K562 (cell line): ENCODE results near the gene FXYD3. TPM values are rescaled to one million over a fixed set of nuclear protein-coding genes. Genes with fewer than 3 reads are reported as not detected.

Experiments used
- DPF2 ChIP-seq: fragments of 450-650 bp; IDR thresholded peaks from 2 replicates; pipeline ENCODE4 v1.6.1; 2016
- GABPB1 ChIP-seq: sonication (generic); formaldehyde crosslinking; IDR thresholded peaks from 2 replicates; pipeline ENCODE4 v1.8.0; 2022; ENCODE audit warnings: mild to moderate bottlenecking, missing genetic modification reagents
- HMGN3 ChIP-seq: IDR thresholded peaks from 2 replicates; pipeline ENCODE4 v1.6.1; 2011; ENCODE audit warnings: borderline replicate concordance, low read depth, mild to moderate bottlenecking, mixed read lengths, low read length; ENCODE audit not compliant: insufficient read length; ENCODE audit errors: extremely low read depth
- NFRKB ChIP-seq: fragments of 450-650 bp; IDR thresholded peaks from 2 replicates; pipeline ENCODE4 v1.6.1; 2016; ENCODE audit warnings: low read depth
- NR2F6 ChIP-seq: fragments of 450-650 bp; formaldehyde crosslinking; IDR thresholded peaks from 2 replicates; pipeline ENCODE4 v1.4.0; 2020; ENCODE audit warnings: mild to moderate bottlenecking
- NRF1 ChIP-seq, 2 experiments: fragments of 450-650 bp; IDR thresholded peaks in 1 of 2; conservative IDR thresholded peaks in 1 of 2; 2 replicates each; pipeline ENCODE4 v1.6.1; 2014; ENCODE audit warnings: mild to moderate bottlenecking in 2 of 2
- RBM25 ChIP-seq: fragments of 200-400 bp; formaldehyde crosslinking; IDR thresholded peaks from 2 replicates; pipeline ENCODE4 v1.6.1; 2018; ENCODE audit warnings: low read length, low read depth, moderate library complexity; ENCODE audit not compliant: severe bottlenecking
- ZNF551 ChIP-seq: fragments of 250-450 bp; sonication (Bioruptor Pico); IDR thresholded peaks from 2 replicates; pipeline ENCODE4 v1.5.0; 2021; ENCODE audit warnings: mild to moderate bottlenecking, moderate library complexity
- polyA plus RNA-seq, 8 experiments: library from polyadenylated mRNA; depleted of rRNA in 4 of 8; stranded (reverse) in 5 of 8; unstranded in 3 of 8; fragments of >200 nt; fragmentation: Nextera tagmentation in 2 of 8; fragmentation: Illumina TruSeq in 1 of 8; extraction: Ambion mirVana in 2 of 8; extraction: Trizol in 1 of 8; gene quantifications; 2 replicates each; pipeline versions ENCODE4 v1.2.1 to v1.2.3, GENCODE V29; 2011 to 2014; ENCODE audit warnings: inconsistent platforms in 1 of 8, missing spikeins in 1 of 8
- total RNA-seq, 7 experiments: library from RNA; depleted of rRNA in 6 of 7; stranded (reverse); fragments of >200 nt in 6 of 7; fragmentation: Illumina TruSeq in 2 of 7; extraction: Trizol in 2 of 7; gene quantifications; 2 replicates each; pipeline versions ENCODE4 v1.2.1 to v1.2.3, GENCODE V29; 2011 to 2021; ENCODE audit warnings: low replicate concordance in 1 of 7
- TF ChIP-seq, protein P1 (sequence below), 2 experiments: fragments of 450-650 bp; formaldehyde crosslinking in 1 of 2; IDR thresholded peaks; 2 replicates each; pipeline versions ENCODE4 v1.4.0 to v1.6.1; 2014 to 2020; ENCODE audit warnings: mild to moderate bottlenecking in 2 of 2, borderline replicate concordance in 1 of 2, low read depth in 1 of 2
- TF ChIP-seq, protein P2 (sequence below): fragments of 450-650 bp; IDR thresholded peaks from 2 replicates; pipeline ENCODE4 v1.6.1; 2016
- TF ChIP-seq, protein P3 (sequence below): conservative IDR thresholded peaks from 2 replicates; pipeline ENCODE4 v1.6.1; 2011; ENCODE audit warnings: low read depth, mild to moderate bottlenecking, low read length; ENCODE audit not compliant: control insufficient read depth
- TF ChIP-seq, protein P4 (sequence below): fragments of 250-450 bp; sonication (Bioruptor Pico); IDR thresholded peaks from 2 replicates; pipeline ENCODE4 v1.6.1; 2021; ENCODE audit warnings: mild to moderate bottlenecking
- TF ChIP-seq, protein P5 (sequence below): fragments of 450-650 bp; IDR thresholded peaks from 2 replicates; pipeline ENCODE4 v1.6.1; 2018; ENCODE audit not compliant: partially characterized antibody

The FXYD3 gene
- total and polyA plus RNA-seq, 9 of the 15 experiments (the other 6 are each of a cell fraction or from before 2014, with no cell fraction given): 0.24 TPM; not detected in 8

DNA sequence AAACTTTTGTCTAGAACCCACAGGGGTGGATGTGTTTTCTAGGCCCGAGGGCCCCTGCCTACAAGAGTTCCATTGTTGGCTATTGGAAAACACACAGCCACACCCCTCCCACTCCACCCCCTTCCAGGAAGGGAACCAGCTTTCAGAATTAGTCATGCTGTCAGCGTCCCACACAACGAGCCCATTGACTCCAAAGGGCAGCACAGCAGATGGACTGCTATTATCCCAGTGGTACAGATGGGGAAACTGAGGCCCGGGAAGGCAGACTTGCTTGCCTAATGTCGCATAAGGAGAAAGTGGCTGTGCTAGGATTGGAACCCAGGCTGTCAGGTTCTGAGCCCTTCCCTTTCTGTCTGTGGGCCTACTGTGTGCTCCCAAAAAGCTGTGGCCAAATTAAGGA lies 8.1 kb upstream of the FXYD3 start (continued):
- TF ChIP-seq, protein P1, sequence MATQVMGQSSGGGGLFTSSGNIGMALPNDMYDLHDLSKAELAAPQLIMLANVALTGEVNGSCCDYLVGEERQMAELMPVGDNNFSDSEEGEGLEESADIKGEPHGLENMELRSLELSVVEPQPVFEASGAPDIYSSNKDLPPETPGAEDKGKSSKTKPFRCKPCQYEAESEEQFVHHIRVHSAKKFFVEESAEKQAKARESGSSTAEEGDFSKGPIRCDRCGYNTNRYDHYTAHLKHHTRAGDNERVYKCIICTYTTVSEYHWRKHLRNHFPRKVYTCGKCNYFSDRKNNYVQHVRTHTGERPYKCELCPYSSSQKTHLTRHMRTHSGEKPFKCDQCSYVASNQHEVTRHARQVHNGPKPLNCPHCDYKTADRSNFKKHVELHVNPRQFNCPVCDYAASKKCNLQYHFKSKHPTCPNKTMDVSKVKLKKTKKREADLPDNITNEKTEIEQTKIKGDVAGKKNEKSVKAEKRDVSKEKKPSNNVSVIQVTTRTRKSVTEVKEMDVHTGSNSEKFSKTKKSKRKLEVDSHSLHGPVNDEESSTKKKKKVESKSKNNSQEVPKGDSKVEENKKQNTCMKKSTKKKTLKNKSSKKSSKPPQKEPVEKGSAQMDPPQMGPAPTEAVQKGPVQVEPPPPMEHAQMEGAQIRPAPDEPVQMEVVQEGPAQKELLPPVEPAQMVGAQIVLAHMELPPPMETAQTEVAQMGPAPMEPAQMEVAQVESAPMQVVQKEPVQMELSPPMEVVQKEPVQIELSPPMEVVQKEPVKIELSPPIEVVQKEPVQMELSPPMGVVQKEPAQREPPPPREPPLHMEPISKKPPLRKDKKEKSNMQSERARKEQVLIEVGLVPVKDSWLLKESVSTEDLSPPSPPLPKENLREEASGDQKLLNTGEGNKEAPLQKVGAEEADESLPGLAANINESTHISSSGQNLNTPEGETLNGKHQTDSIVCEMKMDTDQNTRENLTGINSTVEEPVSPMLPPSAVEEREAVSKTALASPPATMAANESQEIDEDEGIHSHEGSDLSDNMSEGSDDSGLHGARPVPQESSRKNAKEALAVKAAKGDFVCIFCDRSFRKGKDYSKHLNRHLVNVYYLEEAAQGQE (IDR thresholded peaks at IDR 0.05; ENCODE audit: borderline replicate concordance): no peak
- TF ChIP-seq, protein P1 (CRISPR knock-in tag; IDR thresholded peaks at IDR 0.05; ENCODE audit: low read depth): no peak
- TF ChIP-seq, protein P2, sequence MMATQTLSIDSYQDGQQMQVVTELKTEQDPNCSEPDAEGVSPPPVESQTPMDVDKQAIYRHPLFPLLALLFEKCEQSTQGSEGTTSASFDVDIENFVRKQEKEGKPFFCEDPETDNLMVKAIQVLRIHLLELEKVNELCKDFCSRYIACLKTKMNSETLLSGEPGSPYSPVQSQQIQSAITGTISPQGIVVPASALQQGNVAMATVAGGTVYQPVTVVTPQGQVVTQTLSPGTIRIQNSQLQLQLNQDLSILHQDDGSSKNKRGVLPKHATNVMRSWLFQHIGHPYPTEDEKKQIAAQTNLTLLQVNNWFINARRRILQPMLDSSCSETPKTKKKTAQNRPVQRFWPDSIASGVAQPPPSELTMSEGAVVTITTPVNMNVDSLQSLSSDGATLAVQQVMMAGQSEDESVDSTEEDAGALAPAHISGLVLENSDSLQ: peak; percentile 50
- TF ChIP-seq, protein P3, sequence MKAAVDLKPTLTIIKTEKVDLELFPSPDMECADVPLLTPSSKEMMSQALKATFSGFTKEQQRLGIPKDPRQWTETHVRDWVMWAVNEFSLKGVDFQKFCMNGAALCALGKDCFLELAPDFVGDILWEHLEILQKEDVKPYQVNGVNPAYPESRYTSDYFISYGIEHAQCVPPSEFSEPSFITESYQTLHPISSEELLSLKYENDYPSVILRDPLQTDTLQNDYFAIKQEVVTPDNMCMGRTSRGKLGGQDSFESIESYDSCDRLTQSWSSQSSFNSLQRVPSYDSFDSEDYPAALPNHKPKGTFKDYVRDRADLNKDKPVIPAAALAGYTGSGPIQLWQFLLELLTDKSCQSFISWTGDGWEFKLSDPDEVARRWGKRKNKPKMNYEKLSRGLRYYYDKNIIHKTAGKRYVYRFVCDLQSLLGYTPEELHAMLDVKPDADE: no peak
- no peak for TF ChIP-seq HMGN3
- no peak for TF ChIP-seq GABPB1
- no peak for TF ChIP-seq NFRKB
- TF ChIP-seq, protein P4, sequence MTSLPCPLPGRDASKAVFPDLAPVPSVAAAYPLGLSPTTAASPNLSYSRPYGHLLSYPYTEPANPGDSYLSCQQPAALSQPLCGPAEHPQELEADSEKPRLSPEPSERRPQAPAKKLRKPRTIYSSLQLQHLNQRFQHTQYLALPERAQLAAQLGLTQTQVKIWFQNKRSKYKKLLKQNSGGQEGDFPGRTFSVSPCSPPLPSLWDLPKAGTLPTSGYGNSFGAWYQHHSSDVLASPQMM (CRISPR knock-in tag): no peak
- TF ChIP-seq NR2F6 (CRISPR knock-in tag): no peak
- TF ChIP-seq NRF1 (conservative IDR thresholded peaks at IDR 0.05 in 1 of 2, IDR thresholded peaks at IDR 0.05 in 1 of 2): 0 out of 4 replicates have a peak, but pooled peaks of 1 of the 2 experiments have one; percentile 14
- TF ChIP-seq RBM25: peak; percentile 76
- no peak for TF ChIP-seq ZNF551 (CRISPR knock-in tag)
- TF ChIP-seq, protein P5, sequence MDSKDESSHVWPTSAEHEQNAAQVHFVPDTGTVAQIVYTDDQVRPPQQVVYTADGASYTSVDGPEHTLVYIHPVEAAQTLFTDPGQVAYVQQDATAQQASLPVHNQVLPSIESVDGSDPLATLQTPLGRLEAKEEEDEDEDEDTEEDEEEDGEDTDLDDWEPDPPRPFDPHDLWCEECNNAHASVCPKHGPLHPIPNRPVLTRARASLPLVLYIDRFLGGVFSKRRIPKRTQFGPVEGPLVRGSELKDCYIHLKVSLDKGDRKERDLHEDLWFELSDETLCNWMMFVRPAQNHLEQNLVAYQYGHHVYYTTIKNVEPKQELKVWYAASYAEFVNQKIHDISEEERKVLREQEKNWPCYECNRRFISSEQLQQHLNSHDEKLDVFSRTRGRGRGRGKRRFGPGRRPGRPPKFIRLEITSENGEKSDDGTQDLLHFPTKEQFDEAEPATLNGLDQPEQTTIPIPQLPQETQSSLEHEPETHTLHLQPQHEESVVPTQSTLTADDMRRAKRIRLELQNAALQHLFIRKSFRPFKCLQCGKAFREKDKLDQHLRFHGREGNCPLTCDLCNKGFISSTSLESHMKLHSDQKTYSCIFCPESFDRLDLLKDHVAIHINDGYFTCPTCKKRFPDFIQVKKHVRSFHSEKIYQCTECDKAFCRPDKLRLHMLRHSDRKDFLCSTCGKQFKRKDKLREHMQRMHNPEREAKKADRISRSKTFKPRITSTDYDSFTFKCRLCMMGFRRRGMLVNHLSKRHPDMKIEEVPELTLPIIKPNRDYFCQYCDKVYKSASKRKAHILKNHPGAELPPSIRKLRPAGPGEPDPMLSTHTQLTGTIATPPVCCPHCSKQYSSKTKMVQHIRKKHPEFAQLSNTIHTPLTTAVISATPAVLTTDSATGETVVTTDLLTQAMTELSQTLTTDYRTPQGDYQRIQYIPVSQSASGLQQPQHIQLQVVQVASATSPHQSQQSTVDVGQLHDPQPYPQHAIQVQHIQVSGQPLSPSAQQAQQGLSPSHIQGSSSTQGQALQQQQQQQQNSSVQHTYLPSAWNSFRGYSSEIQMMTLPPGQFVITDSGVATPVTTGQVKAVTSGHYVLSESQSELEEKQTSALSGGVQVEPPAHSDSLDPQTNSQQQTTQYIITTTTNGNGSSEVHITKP: peak; percentile 12
- peak; percentile 53; the same call in 1 of the 2 replicates for TF ChIP-seq DPF2
